HepG2 (cell line): ENCODE measurements around the gene LSM14B. TPM values are rescaled to one million over a fixed set of nuclear protein-coding genes. Genes with fewer than 3 reads are reported as not detected.

Experiments
- ATAC-seq: fragments of 200-7000 bp; cut with Tn5 transposase; 3 replicates; pipeline ENCODE4 v1.9.1; 2020; ENCODE audit warnings: mild to moderate bottlenecking, moderate library complexity
- BruUV-seq: library from RNA; stranded (reverse); fragments of 400-500 nt; replicated peaks from 2 replicates; lab custom pipeline; 2021; lab: Mats Ljungman, UMichigan
- CTCF ChIA-PET: fragments of 300-600 bp; formaldehyde crosslinking; extraction: SDS; loops from one replicate; lab custom pipeline; 2021; ENCODE audit warnings: low total read pairs, inconsistent platforms, low intra/inter-chr PET ratio; lab: Yijun Ruan, JAX
- POLR2A ChIA-PET: fragments of 350-600 bp; sonication (Branson Sonifier 250); formaldehyde crosslinking; loops from one replicate; lab custom pipeline; 2020; ENCODE audit warnings: antibody characterized with exemption, inconsistent platforms; lab: Yijun Ruan, JAX
- DNase-seq: peaks from one replicate; pipeline ENCODE4 v3.0.0-alpha.2; 2015; ENCODE audit warnings: low spot score
- FAIRE-seq: peaks from 3 replicates; lab custom pipeline; 2011; peaks lifted over from hg19 to GRCh38; lab: Jason Lieb, UNC
- H2AFZ ChIP-seq: one replicate; pipeline ENCODE4 v1.6.1; 2011; ENCODE audit warnings: low read length, inconsistent platforms
- H3K27ac ChIP-seq: fragments of 300-600 bp; 3 replicates; pipeline ENCODE4 v1.8.0; 2011; ENCODE audit warnings: mixed run types, mild to moderate bottlenecking, mixed read lengths, low read length, inconsistent platforms; ENCODE audit not compliant: insufficient read depth; ENCODE audit errors: extremely low read length
- H3K27me3 ChIP-seq, 2 experiments: fragments of 200-600 bp in 1 of 2; 2 replicates in 1 of 2; 3 replicates in 1 of 2; pipeline versions ENCODE4 v1.6.0 to v1.8.0; 2011; ENCODE audit warnings: low read length in 2 of 2, mild to moderate bottlenecking in 2 of 2, moderate library complexity in 2 of 2, inconsistent platforms in 1 of 2; ENCODE audit not compliant: insufficient read depth in 2 of 2, control insufficient read depth in 1 of 2
- H3K36me3 ChIP-seq, 2 experiments: fragments of 200-600 bp in 1 of 2; replicated peaks in 1 of 2; 2 replicates in 1 of 2; 3 replicates in 1 of 2; pipeline versions ENCODE4 v1.5.1 to v1.8.0; 2011; ENCODE audit warnings: low read length in 2 of 2, inconsistent platforms in 1 of 2; ENCODE audit not compliant: insufficient read depth in 2 of 2, control insufficient read depth in 1 of 2
- H3K4me1 ChIP-seq: 2 replicates; pipeline ENCODE4 v1.5.1; 2012; ENCODE audit warnings: low read length, inconsistent platforms; ENCODE audit not compliant: insufficient read depth
- H3K4me2 ChIP-seq: 2 replicates; pipeline ENCODE4 v1.6.0; 2011; ENCODE audit warnings: low read depth, low read length, inconsistent platforms
- H3K4me3 ChIP-seq, 3 experiments: fragments of 200-600 bp in 1 of 3; sonication (generic), shearing (Covaris generic) in 1 of 3; replicated peaks in 1 of 3; 2 replicates each; pipeline ENCODE4 v1.5.1; 2011 to 2016; ENCODE audit warnings: low read length in 3 of 3, inconsistent platforms in 2 of 3, low read depth in 2 of 3, mild to moderate bottlenecking in 2 of 3, control low read depth in 1 of 3, mixed read lengths in 1 of 3; ENCODE audit not compliant: insufficient read depth in 1 of 3
- H3K79me2 ChIP-seq: one replicate; pipeline ENCODE4 v1.6.1; 2011; ENCODE audit warnings: low read length, inconsistent platforms; ENCODE audit not compliant: insufficient read depth
- H3K9ac ChIP-seq: 2 replicates; pipeline ENCODE4 v1.6.0; 2011; ENCODE audit warnings: mild to moderate bottlenecking, low read depth, low read length, inconsistent platforms; ENCODE audit not compliant: insufficient read depth
- H3K9me3 ChIP-seq: 2 replicates; pipeline ENCODE4 v1.5.1; 2012; ENCODE audit warnings: mild to moderate bottlenecking, low read length
- H4K20me1 ChIP-seq: 2 replicates; pipeline ENCODE4 v1.6.0; 2011; ENCODE audit warnings: inconsistent platforms, mild to moderate bottlenecking, low read length, moderate library complexity; ENCODE audit not compliant: insufficient read depth
- AGO2 ChIP-seq: fragments of 200-400 bp; formaldehyde crosslinking; optimal IDR thresholded peaks from 2 replicates; pipeline ENCODE3; 2017; ENCODE audit warnings: mild to moderate bottlenecking, low read depth, low read length, moderate library complexity
- GABPB1 ChIP-seq: IDR thresholded peaks from 2 replicates; pipeline ENCODE4 v1.6.1; 2016; ENCODE audit warnings: mild to moderate bottlenecking, missing genetic modification reagents, moderate library complexity, missing compliant biosample characterization
- MIER2 ChIP-seq: IDR thresholded peaks from 2 replicates; pipeline ENCODE4 v1.6.1; 2016; ENCODE audit warnings: missing biosample characterization, missing genetic modification reagents
- RBM22 ChIP-seq: fragments of 200-400 bp; formaldehyde crosslinking; optimal IDR thresholded peaks from 2 replicates; pipeline ENCODE3; 2017; ENCODE audit warnings: mild to moderate bottlenecking, low read length, moderate library complexity
- WGBS: methylation state at CpG from one replicate; pipeline ENCODE4 v1.1.6; 2017; ENCODE audit warnings: low lambda C conversion rate; 5-methylcytosine and 5-hydroxymethylcytosine counted together
- in situ Hi-C: cut with HindIII; loops from 2 replicates; pipeline ENCODE4 v1.10.0; 2017; ENCODE audit warnings: low pct_unique_long_range_greater_than_20kb; ENCODE audit not compliant: extremely low pct_ligation_motif_present
- intact Hi-C: fragments of 100-400 bp; cut with micrococcal nuclease; formaldehyde crosslinking; loops from one replicate; pipeline ENCODE4 v1.10.0; 2022; ENCODE audit not compliant: unreplicated experiment
- polyA plus RNA-seq, 8 experiments: library from polyadenylated mRNA; depleted of rRNA in 3 of 8; stranded (reverse) in 7 of 8; unstranded in 1 of 8; fragments of >200 nt; fragmentation: Illumina TruSeq in 4 of 8; extraction: Trizol in 4 of 8; gene quantifications; 2 replicates each; pipeline versions ENCODE4 v1.2.1 to v1.2.3, GENCODE V29; 2011 to 2016; ENCODE audit warnings: low read depth in 4 of 8, missing spikeins in 1 of 8, mixed read lengths in 1 of 8; ENCODE audit not compliant: insufficient read depth in 1 of 8
- total RNA-seq, 5 experiments: library from RNA; depleted of rRNA; stranded (reverse); fragments of >200 nt; fragmentation: Illumina TruSeq; extraction: Trizol; gene quantifications; 2 replicates each; pipeline ENCODE4 v1.2.3, GENCODE V29; 2016; ENCODE audit warnings: low read depth in 1 of 5
- TF ChIP-seq, protein P1 (sequence below): sonication (generic); formaldehyde crosslinking; IDR thresholded peaks from 2 replicates; pipeline ENCODE4 v1.4.0; 2020; ENCODE audit warnings: mild to moderate bottlenecking, low read depth, missing genetic modification reagents
- TF ChIP-seq, protein P2 (sequence below): sonication (generic); formaldehyde crosslinking; IDR thresholded peaks from 2 replicates; pipeline ENCODE4 v1.5.0; 2020; ENCODE audit warnings: missing genetic modification reagents, mild to moderate bottlenecking, borderline replicate concordance
- TF ChIP-seq, protein P3 (sequence below): sonication (generic); formaldehyde crosslinking; IDR thresholded peaks from 2 replicates; pipeline ENCODE4 v1.5.1; 2020; ENCODE audit warnings: mild to moderate bottlenecking, missing genetic modification reagents, moderate library complexity

LSM14B gene
- total and polyA plus RNA-seq, 2 of the 13 experiments (the other 11 are each of a cell fraction or from before 2014, with no cell fraction given), result 43.3 to 79.2 TPM

DNA sequence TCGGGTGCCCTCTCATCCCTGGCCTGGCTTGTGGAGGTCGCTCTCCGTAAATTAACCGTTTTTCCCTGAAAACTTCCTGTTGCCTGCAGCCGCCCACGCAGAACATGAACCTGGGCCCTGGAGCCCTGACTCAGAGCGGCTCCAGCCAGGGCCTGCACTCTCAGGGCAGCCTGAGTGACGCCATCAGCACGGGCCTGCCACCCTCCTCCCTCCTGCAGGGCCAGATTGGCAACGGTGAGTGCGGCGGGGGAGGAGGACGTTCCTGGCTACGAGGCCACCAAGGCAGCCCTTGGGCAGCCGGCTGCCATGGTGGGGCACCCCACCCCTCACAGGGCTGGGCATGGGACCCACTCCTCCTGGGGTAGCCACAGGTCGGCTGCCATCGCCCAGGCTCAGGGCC is 39.1 kb downstream of the LSM14B start:
- no peak overlapping the region for H2AFZ ChIP-seq
- peaks cover 36% of the 10 kb centered on the region for H3K79me2 ChIP-seq
- peaks cover 59 to 82% of the 10 kb centered on the region in 2 experiments for H3K36me3 ChIP-seq
- FAIRE-seq (no peak), DNase-seq (no peak), ATAC-seq (no peak)
- ChIA-PET CTCF (no interaction called here), POLR2A (no interaction called here)
- no peak overlapping the region for H3K4me2 ChIP-seq
- H4K20me1 ChIP-seq, result peaks cover 10% of the 10 kb centered on the region
- H3K4me3 ChIP-seq, result no peak overlapping the region
- 96% methylated on average over 13 of the region's 17 CpGs for WGBS
- in situ Hi-C loops, result no loop called here
- H3K4me1 ChIP-seq, result peaks cover 12% of the 10 kb centered on the region
- no peak overlapping the region for H3K9ac ChIP-seq
- intact Hi-C loops, result no loop called here
- BruUV-seq, result no TSS peak
- no peak overlapping the region for H3K27ac ChIP-seq
- TF ChIP-seq, protein P1, sequence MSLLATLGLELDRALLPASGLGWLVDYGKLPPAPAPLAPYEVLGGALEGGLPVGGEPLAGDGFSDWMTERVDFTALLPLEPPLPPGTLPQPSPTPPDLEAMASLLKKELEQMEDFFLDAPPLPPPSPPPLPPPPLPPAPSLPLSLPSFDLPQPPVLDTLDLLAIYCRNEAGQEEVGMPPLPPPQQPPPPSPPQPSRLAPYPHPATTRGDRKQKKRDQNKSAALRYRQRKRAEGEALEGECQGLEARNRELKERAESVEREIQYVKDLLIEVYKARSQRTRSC, result no peak
- TF ChIP-seq, protein P2, sequence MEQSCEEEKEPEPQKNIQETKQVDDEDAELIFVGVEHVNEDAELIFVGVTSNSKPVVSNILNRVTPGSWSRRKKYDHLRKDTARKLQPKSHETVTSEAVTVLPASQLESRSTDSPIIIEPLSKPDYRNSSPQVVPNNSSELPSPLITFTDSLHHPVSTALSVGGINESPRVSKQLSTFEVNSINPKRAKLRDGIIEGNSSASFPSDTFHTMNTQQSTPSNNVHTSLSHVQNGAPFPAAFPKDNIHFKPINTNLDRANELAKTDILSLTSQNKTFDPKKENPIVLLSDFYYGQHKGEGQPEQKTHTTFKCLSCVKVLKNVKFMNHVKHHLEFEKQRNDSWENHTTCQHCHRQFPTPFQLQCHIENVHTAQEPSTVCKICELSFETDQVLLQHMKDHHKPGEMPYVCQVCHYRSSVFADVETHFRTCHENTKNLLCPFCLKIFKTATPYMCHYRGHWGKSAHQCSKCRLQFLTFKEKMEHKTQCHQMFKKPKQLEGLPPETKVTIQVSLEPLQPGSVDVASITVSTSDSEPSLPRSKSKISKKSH (CRISPR knock-in tag), result 0 out of 2 replicates have a peak, but pooled peaks have one; percentile 26
- no peak for TF ChIP-seq MIER2
- TF ChIP-seq AGO2, result peak; percentile 73
- TF ChIP-seq GABPB1 (CRISPR knock-in tag), result peak; percentile 11; the same call in 1 of the 2 replicates
- TF ChIP-seq, protein P3, sequence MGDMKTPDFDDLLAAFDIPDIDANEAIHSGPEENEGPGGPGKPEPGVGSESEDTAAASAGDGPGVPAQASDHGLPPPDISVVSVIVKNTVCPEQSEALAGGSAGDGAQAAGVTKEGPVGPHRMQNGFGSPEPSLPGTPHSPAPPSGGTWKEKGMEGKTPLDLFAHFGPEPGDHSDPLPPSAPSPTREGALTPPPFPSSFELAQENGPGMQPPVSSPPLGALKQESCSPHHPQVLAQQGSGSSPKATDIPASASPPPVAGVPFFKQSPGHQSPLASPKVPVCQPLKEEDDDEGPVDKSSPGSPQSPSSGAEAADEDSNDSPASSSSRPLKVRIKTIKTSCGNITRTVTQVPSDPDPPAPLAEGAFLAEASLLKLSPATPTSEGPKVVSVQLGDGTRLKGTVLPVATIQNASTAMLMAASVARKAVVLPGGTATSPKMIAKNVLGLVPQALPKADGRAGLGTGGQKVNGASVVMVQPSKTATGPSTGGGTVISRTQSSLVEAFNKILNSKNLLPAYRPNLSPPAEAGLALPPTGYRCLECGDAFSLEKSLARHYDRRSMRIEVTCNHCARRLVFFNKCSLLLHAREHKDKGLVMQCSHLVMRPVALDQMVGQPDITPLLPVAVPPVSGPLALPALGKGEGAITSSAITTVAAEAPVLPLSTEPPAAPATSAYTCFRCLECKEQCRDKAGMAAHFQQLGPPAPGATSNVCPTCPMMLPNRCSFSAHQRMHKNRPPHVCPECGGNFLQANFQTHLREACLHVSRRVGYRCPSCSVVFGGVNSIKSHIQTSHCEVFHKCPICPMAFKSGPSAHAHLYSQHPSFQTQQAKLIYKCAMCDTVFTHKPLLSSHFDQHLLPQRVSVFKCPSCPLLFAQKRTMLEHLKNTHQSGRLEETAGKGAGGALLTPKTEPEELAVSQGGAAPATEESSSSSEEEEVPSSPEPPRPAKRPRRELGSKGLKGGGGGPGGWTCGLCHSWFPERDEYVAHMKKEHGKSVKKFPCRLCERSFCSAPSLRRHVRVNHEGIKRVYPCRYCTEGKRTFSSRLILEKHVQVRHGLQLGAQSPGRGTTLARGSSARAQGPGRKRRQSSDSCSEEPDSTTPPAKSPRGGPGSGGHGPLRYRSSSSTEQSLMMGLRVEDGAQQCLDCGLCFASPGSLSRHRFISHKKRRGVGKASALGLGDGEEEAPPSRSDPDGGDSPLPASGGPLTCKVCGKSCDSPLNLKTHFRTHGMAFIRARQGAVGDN, result peak; percentile 24; the same call in 1 of the 2 replicates
- peak; percentile 6 for TF ChIP-seq RBM22
- H3K27me3 ChIP-seq, result no peaks in the 10 kb centered on the region
- H3K9me3 ChIP-seq, result no peaks in the 10 kb centered on the region
